Uterus (tissue), 4 donors: Measurements from ENCODE around the gene NQO2. TPM values are rescaled to one million over a fixed set of nuclear protein-coding genes. Genes with fewer than 3 reads are reported as not detected.

Source experiments
- DNase-seq, 2 donors: peaks; one replicate each; pipeline ENCODE4 v3.0.0-alpha.2; 2019 to 2020
- H3K27ac ChIP-seq, 2 donors: fragments of 200-600 bp; sonication (generic); 1 replicate in 1 of 2; 2 replicates in 1 of 2; pipeline ENCODE4 v1.5.1; 2016 to 2018
- H3K27me3 ChIP-seq, 2 donors: fragments of 200-600 bp; sonication (generic); one replicate each; pipeline ENCODE4 v1.5.1; 2018 to 2019; ENCODE audit warnings: control low read depth in 1 of 2
- H3K36me3 ChIP-seq, 2 donors: fragments of 200-600 bp; sonication (generic); one replicate each; pipeline ENCODE4 v1.5.1; 2019; ENCODE audit warnings: control low read depth in 1 of 2
- H3K4me1 ChIP-seq, 2 donors: fragments of 200-600 bp; sonication (generic); one replicate each; pipeline ENCODE4 v1.5.1; 2018 to 2019; ENCODE audit warnings: control low read depth in 1 of 2
- H3K4me3 ChIP-seq, 2 donors: fragments of 200-600 bp; sonication (generic); 1 replicate in 1 of 2; 2 replicates in 1 of 2; pipeline ENCODE4 v1.5.1; 2018 to 2019; ENCODE audit warnings: mild to moderate bottlenecking in 1 of 2
- H3K9me3 ChIP-seq, 2 donors: fragments of 200-600 bp; sonication (generic); one replicate each; pipeline ENCODE4 v1.5.1; 2019; ENCODE audit warnings: control low read depth in 1 of 2
- CTCF ChIP-seq, 4 experiments: fragments of 200-600 bp in 2 of 4; fragments of 450-650 bp in 2 of 4; sonication (generic) in 2 of 4; IDR thresholded peaks; one replicate each; pipeline ENCODE4 v1.5.1; 2016 to 2019; ENCODE audit warnings: antibody characterized with exemption in 4 of 4, mild to moderate bottlenecking in 2 of 4, moderate library complexity in 1 of 4
- POLR2A ChIP-seq, 2 donors: fragments of 450-650 bp; IDR thresholded peaks; one replicate each; pipeline ENCODE4 v1.6.1; 2016; ENCODE audit warnings: antibody characterized with exemption in 2 of 2, mild to moderate bottlenecking in 1 of 2, moderate library complexity in 1 of 2
- intact Hi-C: fragments of 100-400 bp; cut with DNase I; formaldehyde crosslinking; loops from one replicate; pipeline ENCODE4 v1.15.1; 2023; ENCODE audit warnings: low total_unique reads
- total RNA-seq, 4 donors: library from RNA; depleted of rRNA in 3 of 4; stranded (reverse); fragments of >200 nt in 3 of 4; gene quantifications; one replicate each; pipeline versions ENCODE4 v1.1.0 to v1.2.4, GENCODE V29; 2014 to 2023
- donor health status: DM: yes; HTN: yes; CAD: no.

Gene NQO2
- total RNA-seq, 4 donors from 2014 or later: 7.8 to 50.3 (median 21.6) TPM

GRCh38 chr6:2959909-2960719 is 39.6 kb upstream of the NQO2 start:
- H3K36me3 ChIP-seq: no peaks in the 10 kb centered on the region
- peak overlapping the region in 1 of 2 donors; percentile 15 for H3K27ac ChIP-seq
- H3K9me3 ChIP-seq: no peaks in the 10 kb centered on the region
- DNase-seq: no peak
- H3K27me3 ChIP-seq: no peaks in the 10 kb centered on the region
- intact Hi-C loops: no loop called here
- no peak for TF ChIP-seq CTCF (IDR thresholded peaks at IDR 0.05)
- peaks cover 0 to 6% of the 10 kb centered on the region in 2 donors for H3K4me1 ChIP-seq
- H3K4me3 ChIP-seq: no peak overlapping the region

GRCh38 chr6:2960935-2961334 is 38.8 kb upstream of the NQO2 start:
- intact Hi-C loops: no loop called here
- TF ChIP-seq CTCF (IDR thresholded peaks at IDR 0.05): no peak
- no peak for TF ChIP-seq POLR2A (IDR thresholded peaks at IDR 0.05)
- DNase-seq: no peak
- H3K4me1 ChIP-seq: peaks cover 0 to 6% of the 10 kb centered on the region in 2 donors
- H3K27me3 ChIP-seq: no peaks in the 10 kb centered on the region
- H3K27ac ChIP-seq: peak overlapping the region; percentile 5 to 15
- no peaks in the 10 kb centered on the region for H3K9me3 ChIP-seq
- H3K4me3 ChIP-seq: no peak overlapping the region
- no peaks in the 10 kb centered on the region for H3K36me3 ChIP-seq

- no peaks in the 10 kb centered on the region for H3K27me3 ChIP-seq
- intact Hi-C loops: no loop called here
- no peaks in the 10 kb centered on the region for H3K9me3 ChIP-seq
- peaks cover 0 to 6% of the 10 kb centered on the region in 2 donors for H3K4me1 ChIP-seq
- no peaks in the 10 kb centered on the region for H3K36me3 ChIP-seq
- DNase-seq: no peak
- TF ChIP-seq CTCF (IDR thresholded peaks at IDR 0.05): no peak
- no peak for TF ChIP-seq POLR2A (IDR thresholded peaks at IDR 0.05)
- H3K27ac ChIP-seq: peak overlapping the region; percentile 5 to 7
- H3K4me3 ChIP-seq: no peak overlapping the region
Observed at GRCh38 chr6:2961506-2961905, 38.2 kb upstream of the NQO2 start.

GRCh38 chr6:2962004-2962403 is 37.7 kb upstream of the NQO2 start:
- Histone ChIP-seq H3K27me3 (no peaks in the 10 kb centered on the region), H3K36me3 (no peaks in the 10 kb centered on the region), H3K27ac (no peak overlapping the region), H3K4me3 (no peak overlapping the region), H3K9me3 (no peaks in the 10 kb centered on the region), H3K4me1 (peaks cover 0 to 6% of the 10 kb centered on the region in 2 donors)
- intact Hi-C loops: no loop called here
- DNase-seq: no peak
- no peak for TF ChIP-seq POLR2A (IDR thresholded peaks at IDR 0.05)
- TF ChIP-seq CTCF (IDR thresholded peaks at IDR 0.05): no peak

GRCh38 chr6:2962636-2963035 is 37.1 kb upstream of the NQO2 start:
- DNase-seq: no peak
- H3K4me1 ChIP-seq: peaks cover 0 to 6% of the 10 kb centered on the region in 2 donors
- H3K36me3 ChIP-seq: no peaks in the 10 kb centered on the region
- no peaks in the 10 kb centered on the region for H3K27me3 ChIP-seq
- no peak overlapping the region for H3K27ac ChIP-seq
- intact Hi-C loops: no loop called here
- no peak overlapping the region for H3K4me3 ChIP-seq
- H3K9me3 ChIP-seq: no peaks in the 10 kb centered on the region
- TF ChIP-seq CTCF (IDR thresholded peaks at IDR 0.05) (no peak), POLR2A (IDR thresholded peaks at IDR 0.05) (no peak)
